Measurements from ENCODE around the gene MUC20.
"Not testable (repeated sequence)": the region's sequence is repeated elsewhere in the genome, so short reads cannot be mapped to it uniquely, and the experiment has no call there.

DNA sequence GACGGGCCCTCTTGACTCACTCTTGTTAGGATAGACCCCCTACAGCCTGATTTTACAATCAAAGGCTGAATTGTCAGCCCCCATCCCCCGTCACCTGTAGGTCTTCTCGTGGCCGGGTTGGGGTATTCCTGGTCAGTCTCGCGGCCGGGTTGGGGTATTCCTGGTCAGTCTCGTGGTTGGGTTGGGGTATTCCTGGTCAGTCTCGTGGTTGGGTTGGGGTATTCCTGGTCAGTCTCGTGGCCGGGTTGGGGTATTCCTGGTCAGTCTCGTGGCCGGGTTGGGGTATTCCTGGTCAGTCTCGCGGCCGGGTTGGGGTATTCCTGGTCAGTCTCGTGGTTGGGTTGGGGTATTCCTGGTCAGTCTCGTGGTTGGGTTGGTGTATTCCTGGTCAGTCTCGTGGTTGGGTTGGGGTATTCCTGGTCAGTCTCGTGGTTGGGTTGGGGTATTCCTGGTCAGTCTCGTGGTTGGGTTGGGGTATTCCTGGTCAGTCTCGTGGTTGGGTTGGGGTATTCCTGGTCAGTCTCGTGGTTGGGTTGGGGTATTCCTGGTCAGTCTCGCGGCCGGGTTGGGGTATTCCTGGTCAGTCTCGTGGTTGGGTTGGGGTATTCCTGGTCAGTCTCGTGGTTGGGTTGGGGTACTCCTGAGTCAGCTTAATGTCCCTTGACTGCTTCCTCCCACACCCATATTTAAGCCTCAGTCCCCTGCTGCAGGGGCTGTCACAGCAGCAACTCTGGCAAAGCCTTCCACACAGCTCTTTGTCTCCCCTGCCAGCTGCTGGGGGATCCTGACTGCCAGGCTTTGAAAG is 50.3 kb downstream of the MUC20 start:
- TF ChIP-seq, protein P1, sequence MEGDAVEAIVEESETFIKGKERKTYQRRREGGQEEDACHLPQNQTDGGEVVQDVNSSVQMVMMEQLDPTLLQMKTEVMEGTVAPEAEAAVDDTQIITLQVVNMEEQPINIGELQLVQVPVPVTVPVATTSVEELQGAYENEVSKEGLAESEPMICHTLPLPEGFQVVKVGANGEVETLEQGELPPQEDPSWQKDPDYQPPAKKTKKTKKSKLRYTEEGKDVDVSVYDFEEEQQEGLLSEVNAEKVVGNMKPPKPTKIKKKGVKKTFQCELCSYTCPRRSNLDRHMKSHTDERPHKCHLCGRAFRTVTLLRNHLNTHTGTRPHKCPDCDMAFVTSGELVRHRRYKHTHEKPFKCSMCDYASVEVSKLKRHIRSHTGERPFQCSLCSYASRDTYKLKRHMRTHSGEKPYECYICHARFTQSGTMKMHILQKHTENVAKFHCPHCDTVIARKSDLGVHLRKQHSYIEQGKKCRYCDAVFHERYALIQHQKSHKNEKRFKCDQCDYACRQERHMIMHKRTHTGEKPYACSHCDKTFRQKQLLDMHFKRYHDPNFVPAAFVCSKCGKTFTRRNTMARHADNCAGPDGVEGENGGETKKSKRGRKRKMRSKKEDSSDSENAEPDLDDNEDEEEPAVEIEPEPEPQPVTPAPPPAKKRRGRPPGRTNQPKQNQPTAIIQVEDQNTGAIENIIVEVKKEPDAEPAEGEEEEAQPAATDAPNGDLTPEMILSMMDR (IDR thresholded peaks at IDR 0.05 in 4 of 5, conservative IDR thresholded peaks at IDR 0.05 in 1 of 5) = not testable (repeated sequence)
- TF ChIP-seq POLR2A (IDR thresholded peaks at IDR 0.05) = not testable (repeated sequence)

Data from gastrocnemius medialis (tissue), 4 donors.